Keratinocyte (primary cell): Measurements from ENCODE around the gene RYR2.

Source experiments
- CTCF ChIP-seq, 3 experiments: IDR thresholded peaks in 1 of 3; conservative IDR thresholded peaks in 1 of 3; optimal IDR thresholded peaks in 1 of 3; 2 replicates in 2 of 3; 3 replicates in 1 of 3; pipeline versions ENCODE3 to v1.5.1; 2011; ENCODE audit warnings: low read length in 3 of 3, mild to moderate bottlenecking in 3 of 3, moderate library complexity in 2 of 3, control low read depth in 1 of 3, inconsistent platforms in 1 of 3; ENCODE audit not compliant: insufficient read depth in 2 of 3; ENCODE audit errors: extremely low read depth in 1 of 3
- EZH2 ChIP-seq: IDR thresholded peaks from one replicate; pipeline ENCODE4 v1.6.1; 2012; ENCODE audit warnings: inconsistent platforms, mild to moderate bottlenecking, low read length, moderate library complexity

- TF ChIP-seq CTCF (optimal IDR thresholded peaks at IDR 0.05 in 1 of 3, IDR thresholded peaks at IDR 0.05 in 1 of 3, conservative IDR thresholded peaks at IDR 0.05 in 1 of 3; ENCODE audit: extremely low read depth in 1 of 3, insufficient read depth in 2 of 3, low read length in 3 of 3) (no peak), EZH2 (no peak)
Measured at GRCh38 chr1:237183963-237184540, 142.1 kb downstream of the RYR2 start.
